SU-DHL-6 (cell line): ENCODE results near the gene IDH3B.

Experiments
- H2AFZ ChIP-seq: fragments of 200-600 bp; sonication (generic); 2 replicates; pipeline ENCODE4 v1.6.1; 2014; ENCODE audit warnings: low read depth, mild to moderate bottlenecking, moderate library complexity, mixed read lengths, antibody characterized with exemption, low read length; ENCODE audit not compliant: severe bottlenecking
- H3F3A ChIP-seq: fragments of 200-600 bp; shearing (Covaris generic); 2 replicates; pipeline ENCODE4 v1.6.0; 2016; ENCODE audit warnings: antibody characterized with exemption, mild to moderate bottlenecking; ENCODE audit not compliant: insufficient read depth
- H3K27ac ChIP-seq: fragments of 200-600 bp; sonication (generic); 2 replicates; pipeline ENCODE4 v1.5.1; 2016; ENCODE audit warnings: low read depth, mild to moderate bottlenecking, low read length, moderate library complexity, mixed read lengths
- H3K27me3 ChIP-seq: fragments of 200-600 bp; sonication (generic), shearing (Covaris generic); 2 replicates; pipeline ENCODE4 v1.6.0; 2014; ENCODE audit warnings: mild to moderate bottlenecking, low read length
- H3K36me3 ChIP-seq: fragments of 200-600 bp; sonication (generic); 2 replicates; pipeline ENCODE4 v1.6.1; 2014; ENCODE audit warnings: mild to moderate bottlenecking, low read length, mixed read lengths
- H3K4me2 ChIP-seq: fragments of 300-600, 200-600 bp; shearing (Covaris generic), sonication (generic); 2 replicates; pipeline ENCODE4 v1.6.0; 2014; ENCODE audit warnings: low read length, low read depth, mild to moderate bottlenecking; ENCODE audit not compliant: poor library complexity, severe bottlenecking
- H3K4me3 ChIP-seq: fragments of 200-600 bp; sonication (generic); 2 replicates; pipeline ENCODE4 v1.5.1; 2014; ENCODE audit warnings: antibody characterized with exemption, low read length, mild to moderate bottlenecking, mixed read lengths; ENCODE audit not compliant: insufficient read depth, poor library complexity, severe bottlenecking
- H3K79me2 ChIP-seq: fragments of 200-600 bp; sonication (generic); 2 replicates; pipeline ENCODE4 v1.6.1; 2014; ENCODE audit warnings: mild to moderate bottlenecking, low read length, moderate library complexity; ENCODE audit not compliant: insufficient read depth
- H3K9ac ChIP-seq: fragments of 200-600 bp; sonication (generic); 2 replicates; pipeline ENCODE4 v1.7.0; 2014; ENCODE audit warnings: mild to moderate bottlenecking, low read length
- H3K9me2 ChIP-seq: fragments of 200-600 bp; sonication (generic); replicated peaks from 2 replicates; pipeline ENCODE4 v1.6.1; 2014; ENCODE audit warnings: low read length; ENCODE audit not compliant: insufficient read depth
- H3K9me3 ChIP-seq: fragments of 200-600 bp; sonication (generic); 2 replicates; pipeline ENCODE4 v1.6.1; 2014; ENCODE audit warnings: low read length, mixed read lengths; ENCODE audit not compliant: insufficient read depth
- H4K20me1 ChIP-seq: fragments of 200-600 bp; sonication (generic); 2 replicates; pipeline ENCODE4 v1.6.1; 2014; ENCODE audit warnings: low read depth, mild to moderate bottlenecking, antibody characterized with exemption, low read length, moderate library complexity, mixed read lengths
- CTCF ChIP-seq: fragments of 200-600 bp; sonication (generic); IDR thresholded peaks from one replicate; pipeline ENCODE4 v1.5.1; 2017; ENCODE audit warnings: antibody characterized with exemption, mild to moderate bottlenecking, low read length, moderate library complexity; ENCODE audit not compliant: insufficient read depth, poor library complexity, severe bottlenecking
- EZH2phosphoT487 ChIP-seq: fragments of 200-600 bp; sonication (generic), shearing (Covaris generic); conservative IDR thresholded peaks from 2 replicates; pipeline ENCODE4 v1.6.1; 2018; ENCODE audit warnings: mild to moderate bottlenecking, antibody characterized with exemption, low read length, moderate library complexity, mixed read lengths

The IDH3B gene

DNA sequence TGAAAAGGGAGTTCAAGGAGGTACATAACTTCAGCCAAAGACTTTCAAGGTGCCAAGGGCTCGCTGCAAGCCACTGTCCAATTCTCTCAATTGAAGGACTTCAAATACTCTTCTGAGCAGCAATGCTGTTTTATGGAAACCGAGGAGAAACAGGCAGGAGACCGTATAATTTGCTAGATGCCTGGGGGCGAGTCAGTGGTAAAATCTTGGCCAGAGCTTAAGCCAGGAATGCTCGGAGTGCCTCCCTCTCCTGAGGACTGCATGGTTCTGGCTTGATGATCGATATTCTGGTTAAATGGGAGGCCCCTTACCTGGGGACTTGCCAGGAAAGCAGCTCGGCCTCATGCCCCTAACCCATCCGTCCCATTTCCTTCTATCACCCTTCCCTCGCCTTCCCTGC is 47.4 kb downstream of the IDH3B start:
- Histone ChIP-seq H3K79me2 (no peaks in the 10 kb centered on the region), H3K4me3 (no peak overlapping the region), H3K4me2 (no peak overlapping the region), H3K36me3 (no peaks in the 10 kb centered on the region), H4K20me1 (no peaks in the 10 kb centered on the region), H3K9ac (no peak overlapping the region), H3K9me2 (no peaks in the 10 kb centered on the region), H3K27ac (no peak overlapping the region), H3K9me3 (no peaks in the 10 kb centered on the region), H3K27me3 (no peaks in the 10 kb centered on the region), H2AFZ (no peak overlapping the region), H3F3A (no peaks in the 10 kb centered on the region)
- TF ChIP-seq CTCF = no peak
- no peak for TF ChIP-seq EZH2phosphoT487

DNA sequence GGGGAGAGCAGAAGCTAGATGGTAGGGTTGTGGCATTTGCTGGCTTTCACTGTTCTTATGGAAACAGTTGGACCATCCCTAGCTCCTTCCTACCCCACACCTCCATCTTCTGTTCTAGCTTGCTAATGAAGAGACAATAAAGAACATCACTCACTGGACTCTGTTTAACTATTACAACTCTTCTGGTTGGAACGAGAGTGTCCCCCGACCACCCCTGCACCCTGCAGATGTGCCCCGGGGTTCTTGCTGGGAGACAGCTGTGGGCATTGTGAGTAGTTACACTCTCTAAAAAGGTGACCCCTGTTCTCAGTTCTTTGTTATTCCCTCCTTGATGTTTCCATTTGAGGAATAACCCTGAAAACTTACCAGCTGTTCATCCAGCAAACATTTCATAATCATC is 51.9 kb downstream of the IDH3B start:
- H3F3A ChIP-seq = no peaks in the 10 kb centered on the region
- no peaks in the 10 kb centered on the region for H4K20me1 ChIP-seq
- no peak overlapping the region for H3K4me2 ChIP-seq
- no peak overlapping the region for H2AFZ ChIP-seq
- H3K4me3 ChIP-seq = no peak overlapping the region
- H3K79me2 ChIP-seq = no peaks in the 10 kb centered on the region
- no peaks in the 10 kb centered on the region for H3K36me3 ChIP-seq
- H3K27ac ChIP-seq = no peak overlapping the region
- no peaks in the 10 kb centered on the region for H3K9me2 ChIP-seq
- H3K9me3 ChIP-seq = no peaks in the 10 kb centered on the region
- no peak for TF ChIP-seq CTCF
- TF ChIP-seq EZH2phosphoT487 = no peak
- no peak overlapping the region for H3K9ac ChIP-seq
- no peaks in the 10 kb centered on the region for H3K27me3 ChIP-seq

DNA sequence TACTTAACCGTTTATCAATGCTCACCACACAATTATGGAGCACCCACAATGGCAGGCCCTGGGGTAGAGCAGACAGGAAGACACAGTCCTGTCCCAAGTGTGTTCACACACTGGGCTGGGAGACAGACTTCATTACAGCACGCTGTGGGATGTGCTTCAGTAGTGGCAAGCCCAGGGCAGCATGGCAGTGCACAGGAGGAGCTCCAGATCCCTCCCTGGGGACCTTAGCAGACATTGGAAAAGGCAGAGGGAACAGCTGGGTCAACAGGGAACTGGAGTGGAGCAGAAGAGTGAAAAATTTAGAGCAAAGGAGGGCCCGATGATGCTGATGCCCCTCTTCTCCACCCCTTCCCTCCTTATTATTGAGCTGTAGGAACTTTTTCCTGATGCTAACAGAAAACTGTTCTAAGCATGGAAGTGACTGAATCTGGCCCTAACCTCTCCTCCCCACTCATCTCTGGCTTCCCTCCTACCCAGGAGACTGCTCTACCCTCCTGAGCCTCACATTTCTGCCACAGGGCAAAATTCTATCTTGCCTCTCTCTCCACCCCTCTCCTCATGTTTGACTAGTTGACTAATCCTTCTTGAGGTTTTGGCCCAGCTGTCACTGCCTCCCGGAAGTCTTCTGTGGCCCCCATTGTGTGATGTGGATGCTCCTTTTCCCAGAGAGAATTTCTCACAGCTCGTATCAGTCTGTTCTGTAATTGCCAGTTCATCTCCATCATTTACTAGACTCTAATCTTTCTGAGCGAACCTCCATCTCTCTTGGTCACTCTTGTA is 52.9 kb downstream of the IDH3B start:
- TF ChIP-seq EZH2phosphoT487 (no peak), CTCF (no peak)
- Histone ChIP-seq H4K20me1 (no peaks in the 10 kb centered on the region), H3F3A (no peaks in the 10 kb centered on the region), H3K27me3 (no peaks in the 10 kb centered on the region), H3K9me2 (no peaks in the 10 kb centered on the region), H2AFZ (no peak overlapping the region), H3K27ac (no peak overlapping the region), H3K4me2 (no peak overlapping the region), H3K79me2 (no peaks in the 10 kb centered on the region), H3K9ac (no peak overlapping the region), H3K9me3 (no peaks in the 10 kb centered on the region), H3K4me3 (no peak overlapping the region), H3K36me3 (no peaks in the 10 kb centered on the region)
